ENCODE measurements around the gene ADRA2B. TPM values are rescaled to one million over a fixed set of nuclear protein-coding genes. Genes with fewer than 3 reads are reported as not detected.

ADRA2B gene
- total RNA-seq, 1 experiment from 2014 or later = not detected

GRCh38 chr2:96112501-96113366, 3.6 kb downstream of the ADRA2B start:
- CTCF ChIA-PET = interaction anchor here (0.7 to 1.0 kb wide), 2 partner anchors 61 to 190 kb away, joined by 3 to 4 read pairs; no protein-coding TSS in a partner anchor
- no peak for DNase-seq (ENCODE audit: low spot score)
- intact Hi-C loops (cut with micrococcal nuclease; ENCODE audit: unreplicated experiment) = loop anchor here (10.0 kb wide), 1 partner anchor 62 kb away; no protein-coding TSS in a partner anchor

GRCh38 chr2:96111823-96112500, 4.4 kb downstream of the ADRA2B start:
- Histone ChIP-seq H3K27ac (ENCODE audit: low read depth, low read length, poor library complexity, severe bottlenecking) (no peak overlapping the region), H3K27me3 (replicated peaks; ENCODE audit: insufficient read depth, low read depth, low read length, poor library complexity) (no peaks in the 10 kb centered on the region), H3K9me3 (ENCODE audit: low read depth, low read length, poor library complexity, severe bottlenecking) (no peaks in the 10 kb centered on the region), H3K4me1 (ENCODE audit: insufficient read depth, low read length, poor library complexity, severe bottlenecking) (no peaks in the 10 kb centered on the region), H3K4me3 (ENCODE audit: low read depth, low read length, poor library complexity, severe bottlenecking) (no peak overlapping the region), H3K36me3 (ENCODE audit: insufficient read depth, low read length, poor library complexity, severe bottlenecking) (no peaks in the 10 kb centered on the region)
- ChIA-PET POLR2A (ENCODE audit: low non-redundant PET) (no interaction called here), CTCF (interaction anchor here (0.7 kb wide), 1 partner anchor 191 kb away, joined by 4 read pairs; no protein-coding TSS in a partner anchor)
- no peak for DNase-seq (ENCODE audit: low spot score)
- intact Hi-C loops (cut with micrococcal nuclease; ENCODE audit: unreplicated experiment) = loop anchor here (10.0 kb wide), 1 partner anchor 63 kb away; no protein-coding TSS in a partner anchor
- no TSS peak for BruUV-seq (replicated peaks)
- no peak for TF ChIP-seq CTCF (conservative IDR thresholded peaks at IDR 0.05; ENCODE audit: low read depth, low read length)
- no peak for TF ChIP-seq EZH2 (IDR thresholded peaks at IDR 0.05; ENCODE audit: borderline replicate concordance, low read depth, low read length, poor library complexity, severe bottlenecking)

More at GRCh38 chr2:96112501-96113366, 3.6 kb downstream of the ADRA2B start:
- Histone ChIP-seq H3K9me3 (ENCODE audit: low read depth, low read length, poor library complexity, severe bottlenecking) (no peaks in the 10 kb centered on the region), H3K27me3 (replicated peaks; ENCODE audit: insufficient read depth, low read depth, low read length, poor library complexity) (no peaks in the 10 kb centered on the region), H3K4me1 (ENCODE audit: insufficient read depth, low read length, poor library complexity, severe bottlenecking) (no peaks in the 10 kb centered on the region), H3K4me3 (ENCODE audit: low read depth, low read length, poor library complexity, severe bottlenecking) (no peak overlapping the region), H3K27ac (ENCODE audit: low read depth, low read length, poor library complexity, severe bottlenecking) (no peak overlapping the region), H3K36me3 (ENCODE audit: insufficient read depth, low read length, poor library complexity, severe bottlenecking) (no peaks in the 10 kb centered on the region)
- TF ChIP-seq EZH2 (IDR thresholded peaks at IDR 0.05; ENCODE audit: borderline replicate concordance, low read depth, low read length, poor library complexity, severe bottlenecking) = no peak
- TF ChIP-seq CTCF (conservative IDR thresholded peaks at IDR 0.05; ENCODE audit: low read depth, low read length) = no peak
- no TSS peak for BruUV-seq (replicated peaks)
- POLR2A ChIA-PET (ENCODE audit: low non-redundant PET) = no interaction called here

GRCh38 chr2:96111257-96111640, 5.1 kb downstream of the ADRA2B start:
- Histone ChIP-seq H3K27me3 (replicated peaks; ENCODE audit: insufficient read depth, low read depth, low read length, poor library complexity) (no peaks in the 10 kb centered on the region), H3K9me3 (ENCODE audit: low read depth, low read length, poor library complexity, severe bottlenecking) (no peaks in the 10 kb centered on the region), H3K4me1 (ENCODE audit: insufficient read depth, low read length, poor library complexity, severe bottlenecking) (no peaks in the 10 kb centered on the region), H3K4me3 (ENCODE audit: low read depth, low read length, poor library complexity, severe bottlenecking) (no peak overlapping the region), H3K36me3 (ENCODE audit: insufficient read depth, low read length, poor library complexity, severe bottlenecking) (no peaks in the 10 kb centered on the region), H3K27ac (ENCODE audit: low read depth, low read length, poor library complexity, severe bottlenecking) (no peak overlapping the region)
- DNase-seq (ENCODE audit: low spot score) = no peak
- CTCF ChIA-PET = no interaction called here
- POLR2A ChIA-PET (ENCODE audit: low non-redundant PET) = no interaction called here
- intact Hi-C loops (cut with micrococcal nuclease; ENCODE audit: unreplicated experiment) = loop anchor here (10.0 kb wide), 1 partner anchor 64 kb away; no protein-coding TSS in a partner anchor
- no peak for TF ChIP-seq EZH2 (IDR thresholded peaks at IDR 0.05; ENCODE audit: borderline replicate concordance, low read depth, low read length, poor library complexity, severe bottlenecking)
- TF ChIP-seq CTCF (conservative IDR thresholded peaks at IDR 0.05; ENCODE audit: low read depth, low read length) = no peak
- no TSS peak for BruUV-seq (replicated peaks)
